HepG2 (cell line): ENCODE measurements around the gene TAS2R30. TPM values are rescaled to one million over a fixed set of nuclear protein-coding genes. Genes with fewer than 3 reads are reported as not detected.

ENCODE experiments used
- ATAC-seq: fragments of 200-7000 bp; cut with Tn5 transposase; 3 replicates; pipeline ENCODE4 v1.9.1; 2020; ENCODE audit warnings: mild to moderate bottlenecking, moderate library complexity
- BruUV-seq: library from RNA; stranded (reverse); fragments of 400-500 nt; replicated peaks from 2 replicates; lab custom pipeline; 2021; lab: Mats Ljungman, UMichigan
- CTCF ChIA-PET: fragments of 300-600 bp; formaldehyde crosslinking; extraction: SDS; loops from one replicate; lab custom pipeline; 2021; ENCODE audit warnings: low total read pairs, inconsistent platforms, low intra/inter-chr PET ratio; lab: Yijun Ruan, JAX
- POLR2A ChIA-PET: fragments of 350-600 bp; sonication (Branson Sonifier 250); formaldehyde crosslinking; loops from one replicate; lab custom pipeline; 2020; ENCODE audit warnings: antibody characterized with exemption, inconsistent platforms; lab: Yijun Ruan, JAX
- DNase-seq: peaks from one replicate; pipeline ENCODE4 v3.0.0-alpha.2; 2015; ENCODE audit warnings: low spot score
- FAIRE-seq: peaks from 3 replicates; lab custom pipeline; 2011; peaks lifted over from hg19 to GRCh38; lab: Jason Lieb, UNC
- H2AFZ ChIP-seq: one replicate; pipeline ENCODE4 v1.6.1; 2011; ENCODE audit warnings: low read length, inconsistent platforms
- H3K27ac ChIP-seq: fragments of 300-600 bp; 3 replicates; pipeline ENCODE4 v1.8.0; 2011; ENCODE audit warnings: mixed run types, mild to moderate bottlenecking, mixed read lengths, low read length, inconsistent platforms; ENCODE audit not compliant: insufficient read depth; ENCODE audit errors: extremely low read length
- H3K27me3 ChIP-seq, 2 experiments: fragments of 200-600 bp in 1 of 2; 2 replicates in 1 of 2; 3 replicates in 1 of 2; pipeline versions ENCODE4 v1.6.0 to v1.8.0; 2011; ENCODE audit warnings: low read length in 2 of 2, mild to moderate bottlenecking in 2 of 2, moderate library complexity in 2 of 2, inconsistent platforms in 1 of 2; ENCODE audit not compliant: insufficient read depth in 2 of 2, control insufficient read depth in 1 of 2
- H3K36me3 ChIP-seq, 2 experiments: fragments of 200-600 bp in 1 of 2; replicated peaks in 1 of 2; 2 replicates in 1 of 2; 3 replicates in 1 of 2; pipeline versions ENCODE4 v1.5.1 to v1.8.0; 2011; ENCODE audit warnings: low read length in 2 of 2, inconsistent platforms in 1 of 2; ENCODE audit not compliant: insufficient read depth in 2 of 2, control insufficient read depth in 1 of 2
- H3K4me1 ChIP-seq: 2 replicates; pipeline ENCODE4 v1.5.1; 2012; ENCODE audit warnings: low read length, inconsistent platforms; ENCODE audit not compliant: insufficient read depth
- H3K4me2 ChIP-seq: 2 replicates; pipeline ENCODE4 v1.6.0; 2011; ENCODE audit warnings: low read depth, low read length, inconsistent platforms
- H3K4me3 ChIP-seq, 3 experiments: fragments of 200-600 bp in 1 of 3; sonication (generic), shearing (Covaris generic) in 1 of 3; replicated peaks in 1 of 3; 2 replicates each; pipeline ENCODE4 v1.5.1; 2011 to 2016; ENCODE audit warnings: low read length in 3 of 3, inconsistent platforms in 2 of 3, low read depth in 2 of 3, mild to moderate bottlenecking in 2 of 3, control low read depth in 1 of 3, mixed read lengths in 1 of 3; ENCODE audit not compliant: insufficient read depth in 1 of 3
- H3K79me2 ChIP-seq: one replicate; pipeline ENCODE4 v1.6.1; 2011; ENCODE audit warnings: low read length, inconsistent platforms; ENCODE audit not compliant: insufficient read depth
- H3K9ac ChIP-seq: 2 replicates; pipeline ENCODE4 v1.6.0; 2011; ENCODE audit warnings: mild to moderate bottlenecking, low read depth, low read length, inconsistent platforms; ENCODE audit not compliant: insufficient read depth
- H3K9me3 ChIP-seq: 2 replicates; pipeline ENCODE4 v1.5.1; 2012; ENCODE audit warnings: mild to moderate bottlenecking, low read length
- H4K20me1 ChIP-seq: 2 replicates; pipeline ENCODE4 v1.6.0; 2011; ENCODE audit warnings: inconsistent platforms, mild to moderate bottlenecking, low read length, moderate library complexity; ENCODE audit not compliant: insufficient read depth
- BRCA1 ChIP-seq: sonication (generic); formaldehyde crosslinking; IDR thresholded peaks from 2 replicates; pipeline ENCODE4 v1.4.0; 2020; ENCODE audit warnings: missing genetic modification reagents
- NKX3-1 ChIP-seq: sonication (generic); formaldehyde crosslinking; IDR thresholded peaks from 2 replicates; pipeline ENCODE4 v1.5.0; 2020; ENCODE audit warnings: missing genetic modification reagents
- PBX3 ChIP-seq: sonication (generic); formaldehyde crosslinking; IDR thresholded peaks from 2 replicates; pipeline ENCODE4 v1.8.1; 2023; ENCODE audit warnings: missing genetic modification reagents, inconsistent platforms, borderline replicate concordance
- RARA ChIP-seq: IDR thresholded peaks from 2 replicates; pipeline ENCODE4 v1.6.1; 2016; ENCODE audit warnings: missing genetic modification reagents, missing compliant biosample characterization
- SRSF1 ChIP-seq: fragments of 200-400 bp; formaldehyde crosslinking; optimal IDR thresholded peaks from 2 replicates; pipeline ENCODE3; 2017; ENCODE audit warnings: mild to moderate bottlenecking, low read depth, low read length, moderate library complexity
- SRSF9 ChIP-seq: fragments of 200-400 bp; formaldehyde crosslinking; IDR thresholded peaks from 2 replicates; pipeline ENCODE4 v1.6.1; 2018; ENCODE audit warnings: borderline replicate concordance, mild to moderate bottlenecking, low read depth, low read length; ENCODE audit not compliant: insufficient read depth, poor library complexity, severe bottlenecking
- TFE3 ChIP-seq: IDR thresholded peaks from 2 replicates; pipeline ENCODE4 v1.6.1; 2016
- ZC3H4 ChIP-seq: sonication (generic); formaldehyde crosslinking; IDR thresholded peaks from 2 replicates; pipeline ENCODE4 v1.4.0; 2020; ENCODE audit warnings: missing genetic modification reagents, borderline replicate concordance
- ZNF335 ChIP-seq: sonication (generic); formaldehyde crosslinking; IDR thresholded peaks from 2 replicates; pipeline ENCODE4 v1.4.0; 2020; ENCODE audit warnings: missing genetic modification reagents
- ZNF512B ChIP-seq: sonication (generic); formaldehyde crosslinking; IDR thresholded peaks from 2 replicates; pipeline ENCODE4 v1.5.1; 2020; ENCODE audit warnings: missing genetic modification reagents, mild to moderate bottlenecking, borderline replicate concordance
- ZNF766 ChIP-seq: sonication (generic); formaldehyde crosslinking; IDR thresholded peaks from 2 replicates; pipeline ENCODE4 v1.5.0; 2020; ENCODE audit warnings: missing genetic modification reagents, borderline replicate concordance
- WGBS: methylation state at CpG from one replicate; pipeline ENCODE4 v1.1.6; 2017; ENCODE audit warnings: low lambda C conversion rate; 5-methylcytosine and 5-hydroxymethylcytosine counted together
- in situ Hi-C: cut with HindIII; loops from 2 replicates; pipeline ENCODE4 v1.10.0; 2017; ENCODE audit warnings: low pct_unique_long_range_greater_than_20kb; ENCODE audit not compliant: extremely low pct_ligation_motif_present
- intact Hi-C: fragments of 100-400 bp; cut with micrococcal nuclease; formaldehyde crosslinking; loops from one replicate; pipeline ENCODE4 v1.10.0; 2022; ENCODE audit not compliant: unreplicated experiment
- polyA plus RNA-seq, 8 experiments: library from polyadenylated mRNA; depleted of rRNA in 3 of 8; stranded (reverse) in 7 of 8; unstranded in 1 of 8; fragments of >200 nt; fragmentation: Illumina TruSeq in 4 of 8; extraction: Trizol in 4 of 8; gene quantifications; 2 replicates each; pipeline versions ENCODE4 v1.2.1 to v1.2.3, GENCODE V29; 2011 to 2016; ENCODE audit warnings: low read depth in 4 of 8, missing spikeins in 1 of 8, mixed read lengths in 1 of 8; ENCODE audit not compliant: insufficient read depth in 1 of 8
- total RNA-seq, 5 experiments: library from RNA; depleted of rRNA; stranded (reverse); fragments of >200 nt; fragmentation: Illumina TruSeq; extraction: Trizol; gene quantifications; 2 replicates each; pipeline ENCODE4 v1.2.3, GENCODE V29; 2016; ENCODE audit warnings: low read depth in 1 of 5

TAS2R30 gene
- total and polyA plus RNA-seq, 2 of the 13 experiments (the other 11 are each of a cell fraction or from before 2014, with no cell fraction given) = 0.42 to 5.2 TPM

- no peak for TF ChIP-seq ZNF766 (CRISPR knock-in tag)
- TF ChIP-seq, all 625 proteins: peak for 1
Measured at GRCh38 chr12:11107719-11108118, 26.7 kb downstream of the TAS2R30 start (continued).

GRCh38 chr12:11106288-11106687 lies 28.2 kb downstream of the TAS2R30 start:
- H3K79me2 ChIP-seq = peaks cover 40% of the 10 kb centered on the region
- no peak overlapping the region for H3K27ac ChIP-seq
- H3K4me3 ChIP-seq = no peak overlapping the region
- no TSS peak for BruUV-seq
- no peaks in the 10 kb centered on the region for H3K9me3 ChIP-seq
- POLR2A ChIA-PET = no interaction called here
- FAIRE-seq (no peak), ATAC-seq (no peak), DNase-seq (no peak)
- WGBS = 90% methylated on average over 2 of the region's 2 CpGs
- TF ChIP-seq PBX3 (CRISPR knock-in tag) (no peak), BRCA1 (CRISPR knock-in tag) (no peak), TFE3 (no peak), NKX3-1 (CRISPR knock-in tag) (no peak), SRSF9 (no peak), ZNF512B (CRISPR knock-in tag) (no peak), SRSF1 (no peak), RARA (CRISPR knock-in tag) (no peak), ZC3H4 (no peak), ZNF335 (CRISPR knock-in tag) (no peak)
- H3K9ac ChIP-seq = no peak overlapping the region
- no peak overlapping the region for H3K4me2 ChIP-seq
- intact Hi-C loops (no loop called here), in situ Hi-C loops (no loop called here)
- no peaks in the 10 kb centered on the region for H3K36me3 ChIP-seq
- CTCF ChIA-PET = no interaction called here
- H3K27me3 ChIP-seq = no peaks in the 10 kb centered on the region
- no peaks in the 10 kb centered on the region for H4K20me1 ChIP-seq
- peaks cover 8% of the 10 kb centered on the region for H3K4me1 ChIP-seq
- H2AFZ ChIP-seq = no peak overlapping the region
